ENCODE data around the gene PLPPR1. TPM values are rescaled to one million over a fixed set of nuclear protein-coding genes. Genes with fewer than 3 reads are reported as not detected.
A peak's percentile ranks its signal among the peaks of the same experiment; 100 is the strongest.
"Not testable (repeated sequence)": the region's sequence is repeated elsewhere in the genome, so short reads cannot be mapped to it uniquely, and the experiment has no call there.

Gene PLPPR1
- total and polyA plus RNA-seq, 5 donors, result not detected

- intact Hi-C loops (cut with DNase I), result no loop called here
- 45% methylated on average over 2 of the region's 2 CpGs for WGBS
- DNase-seq (no peak), ATAC-seq (no peak)
- Histone ChIP-seq H3K9me3 (ENCODE audit: control insufficient read depth, low read length) (no peaks in the 10 kb centered on the region), H3K4me3 (ENCODE audit: low read length) (no peak overlapping the region), H3K27me3 (ENCODE audit: control insufficient read depth, insufficient read depth) (no peaks in the 10 kb centered on the region), H3K4me1 (ENCODE audit: control insufficient read depth, insufficient read depth, low read length) (no peaks in the 10 kb centered on the region), H3K27ac (ENCODE audit: low read length) (no peak overlapping the region)
These were observed 93.4 kb downstream of the PLPPR1 start for GRCh38 chr9:101121836-101122399.

GRCh38 chr9:101126556-101126955 lies 98.0 kb downstream of the PLPPR1 start:
- DNase-seq (no peak), ATAC-seq (no peak)
- H3K27me3 ChIP-seq (ENCODE audit: control insufficient read depth, insufficient read depth), result no peaks in the 10 kb centered on the region
- no peak overlapping the region for H3K4me3 ChIP-seq (ENCODE audit: low read length)
- WGBS, result 66% methylated on average over 2 of the region's 2 CpGs
- H3K27ac ChIP-seq (ENCODE audit: low read length), result no peak overlapping the region
- intact Hi-C loops (cut with DNase I), result no loop called here
- no peaks in the 10 kb centered on the region for H3K9me3 ChIP-seq (ENCODE audit: control insufficient read depth, low read length)
- H3K4me1 ChIP-seq (ENCODE audit: control insufficient read depth, insufficient read depth, low read length), result no peaks in the 10 kb centered on the region

GRCh38 chr9:101127369-101127768 lies 98.8 kb downstream of the PLPPR1 start:
- intact Hi-C loops (cut with DNase I), result not testable (repeated sequence)

DNA sequence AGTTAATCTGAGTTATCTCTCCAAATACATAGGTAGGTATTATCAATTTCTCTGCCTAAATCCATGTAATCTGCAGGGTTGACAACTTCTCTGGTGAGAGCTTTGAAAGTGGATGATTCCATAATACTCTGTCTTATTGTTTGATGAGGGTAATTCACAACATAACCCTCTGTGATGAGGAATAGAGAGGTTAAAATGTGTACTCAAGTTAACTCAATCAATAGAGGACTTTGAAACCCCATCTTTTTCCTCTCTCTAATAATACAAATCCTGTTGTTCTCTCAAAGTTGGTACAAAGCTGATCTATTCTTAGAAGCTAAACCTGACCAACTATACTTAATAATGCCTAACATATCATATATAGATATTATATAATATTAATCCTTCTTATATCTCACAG lies 100.1 kb downstream of the PLPPR1 start:
- intact Hi-C loops (cut with DNase I), result no loop called here
- DNase-seq (no peak), ATAC-seq (no peak)
- Histone ChIP-seq H3K27ac (ENCODE audit: low read length) (no peak overlapping the region), H3K4me1 (ENCODE audit: control insufficient read depth, insufficient read depth, low read length) (no peaks in the 10 kb centered on the region), H3K4me3 (ENCODE audit: low read length) (no peak overlapping the region), H3K9me3 (ENCODE audit: control insufficient read depth, low read length) (no peaks in the 10 kb centered on the region), H3K27me3 (ENCODE audit: control insufficient read depth, insufficient read depth) (no peaks in the 10 kb centered on the region)

More at GRCh38 chr9:101127369-101127768, 98.8 kb downstream of the PLPPR1 start:
- H3K27me3 ChIP-seq (ENCODE audit: control insufficient read depth, insufficient read depth); H3K9me3 ChIP-seq (ENCODE audit: control insufficient read depth, low read length); DNase-seq; ATAC-seq; H3K4me3 ChIP-seq (ENCODE audit: low read length); H3K27ac ChIP-seq (ENCODE audit: low read length); H3K4me1 ChIP-seq (ENCODE audit: control insufficient read depth, insufficient read depth, low read length): not testable (repeated sequence)
- WGBS, result 44% methylated on average over 3 of the region's 3 CpGs

DNA sequence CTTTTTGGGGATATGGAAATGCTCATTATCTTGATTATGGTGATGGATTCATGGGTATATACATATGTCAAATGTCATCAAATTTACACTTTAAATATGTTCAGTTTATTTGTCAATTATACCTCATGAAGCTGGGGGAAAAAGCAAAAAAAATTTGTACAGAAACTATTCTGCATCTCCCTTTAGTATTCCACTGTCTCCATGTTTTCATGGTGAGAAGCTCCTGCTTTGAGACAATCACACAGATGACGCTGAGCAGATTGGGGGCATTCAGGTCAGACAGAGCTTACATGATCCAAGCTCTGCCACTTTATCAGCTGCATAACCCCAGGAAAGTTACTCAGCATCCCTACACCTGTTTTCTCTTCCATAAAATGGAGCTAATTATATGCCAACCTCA lies 101.5 kb downstream of the PLPPR1 start:
- no peaks in the 10 kb centered on the region for H3K9me3 ChIP-seq (ENCODE audit: control insufficient read depth, low read length)
- WGBS, result 65% methylated on average over 1 of the region's 1 CpG
- H3K27me3 ChIP-seq (ENCODE audit: control insufficient read depth, insufficient read depth), result no peaks in the 10 kb centered on the region
- H3K27ac ChIP-seq (ENCODE audit: low read length), result no peak overlapping the region
- intact Hi-C loops (cut with DNase I), result loop anchor here in 1 of 4 donors (10.0 kb wide), 1 partner anchor 95 kb away; no protein-coding TSS in a partner anchor
- no peaks in the 10 kb centered on the region for H3K4me1 ChIP-seq (ENCODE audit: control insufficient read depth, insufficient read depth, low read length)
- DNase-seq (no peak), ATAC-seq (no peak)
- no peak overlapping the region for H3K4me3 ChIP-seq (ENCODE audit: low read length)

- ATAC-seq (no peak), DNase-seq (no peak)
- intact Hi-C loops (cut with DNase I), result loop anchor here in 1 of 4 donors (10.0 kb wide), 1 partner anchor 93 kb away; no protein-coding TSS in a partner anchor
- WGBS, result 70% methylated on average over 5 of the region's 5 CpGs
- Histone ChIP-seq H3K27ac (ENCODE audit: low read length) (no peak overlapping the region), H3K4me3 (ENCODE audit: low read length) (no peak overlapping the region), H3K27me3 (ENCODE audit: control insufficient read depth, insufficient read depth) (no peaks in the 10 kb centered on the region), H3K9me3 (ENCODE audit: control insufficient read depth, low read length) (no peaks in the 10 kb centered on the region), H3K4me1 (ENCODE audit: control insufficient read depth, insufficient read depth, low read length) (no peaks in the 10 kb centered on the region)
These were observed 102.8 kb downstream of the PLPPR1 start for GRCh38 chr9:101131326-101131725.

DNA sequence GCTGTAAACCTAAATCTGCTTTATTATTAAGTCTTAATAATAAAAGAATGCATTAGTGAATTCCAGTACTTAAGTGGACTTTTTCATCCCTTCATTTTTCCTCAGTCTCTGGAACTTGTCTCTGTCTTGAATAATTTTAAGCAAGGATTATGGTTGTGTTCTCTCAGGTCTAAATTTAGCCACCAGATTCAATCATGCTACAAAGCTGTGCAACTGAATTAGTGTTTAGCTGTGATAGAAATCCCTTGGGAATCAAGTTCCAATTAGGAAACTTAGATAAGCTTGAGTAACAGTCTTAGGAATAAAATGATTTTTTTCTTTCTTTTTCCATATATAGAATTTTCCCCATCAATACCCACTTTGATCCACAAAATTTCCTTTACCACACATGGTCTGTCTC lies 104.3 kb downstream of the PLPPR1 start:
- H3K9me3 ChIP-seq (ENCODE audit: control insufficient read depth, low read length), result no peaks in the 10 kb centered on the region
- H3K4me1 ChIP-seq (ENCODE audit: control insufficient read depth, insufficient read depth, low read length), result no peaks in the 10 kb centered on the region
- DNase-seq, result no peak
- H3K27me3 ChIP-seq (ENCODE audit: control insufficient read depth, insufficient read depth), result no peaks in the 10 kb centered on the region
- intact Hi-C loops (cut with DNase I), result loop anchor here in 1 of 4 donors (10.0 kb wide), 1 partner anchor 92 kb away; no protein-coding TSS in a partner anchor
- no peak overlapping the region for H3K4me3 ChIP-seq (ENCODE audit: low read length)
- no peak overlapping the region for H3K27ac ChIP-seq (ENCODE audit: low read length)
- ATAC-seq, result no peak

- no peaks in the 10 kb centered on the region for H3K27me3 ChIP-seq (ENCODE audit: control insufficient read depth, insufficient read depth)
- DNase-seq (no peak), ATAC-seq (no peak)
- H3K27ac ChIP-seq (ENCODE audit: low read length), result no peak overlapping the region
- no peak overlapping the region for H3K4me3 ChIP-seq (ENCODE audit: low read length)
- H3K9me3 ChIP-seq (ENCODE audit: control insufficient read depth, low read length), result no peaks in the 10 kb centered on the region
- H3K4me1 ChIP-seq (ENCODE audit: control insufficient read depth, insufficient read depth, low read length), result no peaks in the 10 kb centered on the region
- intact Hi-C loops (cut with DNase I), result loop anchor here in 1 of 4 donors (10.0 kb wide), 1 partner anchor 86 kb away; no protein-coding TSS in a partner anchor
These were observed 110.0 kb downstream of the PLPPR1 start for GRCh38 chr9:101138509-101138908.

DNA sequence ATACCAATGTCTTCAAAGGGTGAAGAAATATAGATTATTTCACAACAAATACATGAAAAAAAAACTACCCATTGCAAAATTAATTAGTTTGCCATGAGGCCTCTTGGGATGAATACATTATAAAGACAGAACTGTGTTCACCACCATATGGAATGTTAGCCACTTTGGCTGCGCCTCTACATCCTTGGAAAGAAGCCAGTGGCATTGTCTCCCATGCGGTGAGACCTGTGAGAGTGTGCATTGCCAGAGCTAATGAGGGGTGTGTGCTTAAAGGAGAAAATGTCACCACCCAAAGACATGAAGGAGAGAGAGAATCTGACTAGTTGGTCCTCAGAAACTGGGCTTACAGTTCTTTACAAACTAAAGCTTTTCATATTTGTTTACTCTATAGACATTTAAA lies 110.6 kb downstream of the PLPPR1 start:
- Histone ChIP-seq H3K27me3 (ENCODE audit: control insufficient read depth, insufficient read depth) (no peaks in the 10 kb centered on the region), H3K4me3 (ENCODE audit: low read length) (no peak overlapping the region), H3K4me1 (ENCODE audit: control insufficient read depth, insufficient read depth, low read length) (no peaks in the 10 kb centered on the region), H3K27ac (ENCODE audit: low read length) (no peak overlapping the region), H3K9me3 (ENCODE audit: control insufficient read depth, low read length) (no peaks in the 10 kb centered on the region)
- intact Hi-C loops (cut with DNase I), result loop anchor here in 1 of 4 donors (10.0 kb wide), 1 partner anchor 86 kb away; no protein-coding TSS in a partner anchor
- ATAC-seq (no peak), DNase-seq (no peak)
- whole genome bisulfite sequencing, result 41% methylated on average over 2 of the region's 2 CpGs

DNA sequence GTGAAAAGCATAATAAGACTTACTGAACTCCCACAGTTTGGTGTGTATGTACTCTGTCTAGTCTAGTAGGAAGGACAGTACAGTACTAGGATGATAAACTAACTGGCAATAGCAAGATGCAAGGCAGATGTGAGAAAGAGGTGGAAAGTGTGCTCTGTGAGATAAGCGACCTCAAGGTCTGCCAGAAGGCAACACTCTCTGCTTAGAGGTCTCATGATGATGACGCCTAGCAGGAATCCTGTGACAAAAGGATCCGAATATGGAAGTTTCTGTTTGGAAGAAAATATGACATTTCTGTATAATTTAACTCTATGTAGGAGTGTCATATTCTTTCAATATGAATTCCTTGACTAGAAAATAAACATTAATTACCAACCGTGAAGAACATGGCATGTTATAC lies 112.2 kb downstream of the PLPPR1 start:
- intact Hi-C loops (cut with DNase I), result no loop called here

GRCh38 chr9:101146508-101146907 lies 118.0 kb downstream of the PLPPR1 start:
- no peak overlapping the region for H3K4me3 ChIP-seq (ENCODE audit: low read length)
- DNase-seq (no peak), ATAC-seq (no peak)
- 57% methylated on average over 4 of the region's 4 CpGs for WGBS
- H3K4me1 ChIP-seq (ENCODE audit: control insufficient read depth, insufficient read depth, low read length), result no peaks in the 10 kb centered on the region
- no peaks in the 10 kb centered on the region for H3K27me3 ChIP-seq (ENCODE audit: control insufficient read depth, insufficient read depth)
- intact Hi-C loops (cut with DNase I), result no loop called here
- no peak overlapping the region for H3K27ac ChIP-seq (ENCODE audit: low read length)
- no peaks in the 10 kb centered on the region for H3K9me3 ChIP-seq (ENCODE audit: control insufficient read depth, low read length)

More for the DNA sequence above, 112.2 kb downstream of the PLPPR1 start:
- no peak overlapping the region for H3K4me3 ChIP-seq (ENCODE audit: low read length)
- 42% methylated on average over 4 of the region's 4 CpGs for WGBS
- no peaks in the 10 kb centered on the region for H3K4me1 ChIP-seq (ENCODE audit: control insufficient read depth, insufficient read depth, low read length)
- H3K27me3 ChIP-seq (ENCODE audit: control insufficient read depth, insufficient read depth), result no peaks in the 10 kb centered on the region
- DNase-seq, result no peak
- no peak overlapping the region for H3K27ac ChIP-seq (ENCODE audit: low read length)
- peak in 1 of 2 donors; percentile 59 for ATAC-seq
- no peaks in the 10 kb centered on the region for H3K9me3 ChIP-seq (ENCODE audit: control insufficient read depth, low read length)

DNA sequence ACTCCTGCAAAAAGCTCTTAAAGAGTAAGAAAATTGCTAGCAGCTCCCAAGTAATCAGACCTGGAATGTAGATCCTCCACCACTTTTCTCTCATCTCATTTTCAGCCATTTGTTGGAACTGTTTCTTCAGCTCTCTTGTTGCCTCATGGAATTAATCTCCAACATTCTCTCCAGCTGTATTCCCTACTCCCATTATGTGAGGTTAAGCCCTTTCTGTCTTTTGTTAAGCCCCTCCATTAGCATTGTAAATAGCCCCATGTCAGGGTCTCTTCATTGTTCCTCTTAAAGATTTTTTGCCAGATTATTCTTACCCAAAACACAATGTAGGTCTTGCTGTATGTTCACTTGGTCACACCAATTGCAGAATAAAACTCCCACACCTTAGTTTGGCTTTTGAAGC lies 119.8 kb downstream of the PLPPR1 start:
- no peaks in the 10 kb centered on the region for H3K9me3 ChIP-seq (ENCODE audit: control insufficient read depth, low read length)
- no peaks in the 10 kb centered on the region for H3K4me1 ChIP-seq (ENCODE audit: control insufficient read depth, insufficient read depth, low read length)
- no peaks in the 10 kb centered on the region for H3K27me3 ChIP-seq (ENCODE audit: control insufficient read depth, insufficient read depth)
- no peak overlapping the region for H3K4me3 ChIP-seq (ENCODE audit: low read length)
- DNase-seq (no peak), ATAC-seq (no peak)
- intact Hi-C loops (cut with DNase I), result no loop called here
- no peak overlapping the region for H3K27ac ChIP-seq (ENCODE audit: low read length)

Measured in right cardiac atrium (tissue), 5 donors.